Left colon (tissue), 2 donors: ENCODE measurements around the gene LZTFL1. TPM values are rescaled to one million over a fixed set of nuclear protein-coding genes. Genes with fewer than 3 reads are reported as not detected.

Experiments used
- ATAC-seq: fragments of 200-7000 bp; cut with Tn5 transposase; one replicate; pipeline ENCODE4 v1.9.1; 2020; ENCODE audit warnings: mild to moderate bottlenecking, moderate library complexity
- DNase-seq, 2 donors: peaks; one replicate each; pipeline ENCODE4 v3.0.0-alpha.2; 2020
- intact Hi-C, 2 donors: fragments of 100-400 bp; cut with DNase I in 1 of 2; cut with micrococcal nuclease in 1 of 2; formaldehyde crosslinking; loops; one replicate each; pipeline versions ENCODE4 v1.11.2 to v1.14.0; 2022; cut with DNase I, micrococcal nuclease
- total RNA-seq, 2 donors: library from RNA; stranded (reverse); fragmentation: NEBNext Ultra II Directional; extraction: Animal tissue kit (Norgen Biotek cat#: 25700); gene quantifications; one replicate each; pipeline ENCODE4 v1.2.1, GENCODE V29; 2021
- donor health status: DM: no; HTN: no; CAD: no.
- donor health status: DM: yes; HTN: yes; CAD: no.

The LZTFL1 gene
- total RNA-seq, 2 donors from 2014 or later: 9.8 to 11.2 TPM

DNA sequence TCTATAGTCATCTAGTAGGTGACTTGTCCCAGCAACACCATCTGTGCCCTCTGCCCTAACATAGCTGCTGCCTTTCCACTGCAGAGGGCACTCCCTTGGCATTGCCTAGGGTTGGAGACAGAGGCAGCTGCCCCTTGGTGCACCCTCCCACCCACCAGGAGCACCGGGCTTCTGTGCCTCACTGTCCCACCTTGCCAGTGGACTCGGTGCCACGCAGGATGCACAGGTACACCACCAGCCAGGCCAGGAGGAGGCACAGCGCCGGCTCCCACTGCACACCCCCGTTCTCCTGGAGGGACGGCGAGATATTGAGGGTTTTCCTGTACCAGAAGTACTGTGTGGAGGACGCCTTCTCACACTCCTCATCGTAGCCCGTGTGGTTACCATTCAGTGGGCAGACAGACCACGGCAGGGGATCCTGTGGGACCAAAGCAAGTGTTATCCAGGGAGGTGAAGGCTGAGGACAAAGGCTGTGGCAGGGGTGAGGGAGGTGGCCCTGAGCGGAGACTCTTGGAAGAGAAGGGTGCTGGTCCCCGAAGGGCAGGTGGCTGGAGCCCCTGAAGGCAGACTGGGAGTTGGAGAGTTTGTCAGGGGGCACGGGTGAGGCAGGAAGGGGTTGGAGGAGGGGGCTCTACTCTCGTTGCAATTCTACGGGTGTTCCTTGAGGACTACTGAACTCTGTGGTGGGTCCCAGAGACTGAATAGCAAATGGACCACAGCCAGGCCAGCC is 66.2 kb downstream of the LZTFL1 start:
- DNase-seq (no peak), ATAC-seq (no peak)
- intact Hi-C loops: no loop called here

DNA sequence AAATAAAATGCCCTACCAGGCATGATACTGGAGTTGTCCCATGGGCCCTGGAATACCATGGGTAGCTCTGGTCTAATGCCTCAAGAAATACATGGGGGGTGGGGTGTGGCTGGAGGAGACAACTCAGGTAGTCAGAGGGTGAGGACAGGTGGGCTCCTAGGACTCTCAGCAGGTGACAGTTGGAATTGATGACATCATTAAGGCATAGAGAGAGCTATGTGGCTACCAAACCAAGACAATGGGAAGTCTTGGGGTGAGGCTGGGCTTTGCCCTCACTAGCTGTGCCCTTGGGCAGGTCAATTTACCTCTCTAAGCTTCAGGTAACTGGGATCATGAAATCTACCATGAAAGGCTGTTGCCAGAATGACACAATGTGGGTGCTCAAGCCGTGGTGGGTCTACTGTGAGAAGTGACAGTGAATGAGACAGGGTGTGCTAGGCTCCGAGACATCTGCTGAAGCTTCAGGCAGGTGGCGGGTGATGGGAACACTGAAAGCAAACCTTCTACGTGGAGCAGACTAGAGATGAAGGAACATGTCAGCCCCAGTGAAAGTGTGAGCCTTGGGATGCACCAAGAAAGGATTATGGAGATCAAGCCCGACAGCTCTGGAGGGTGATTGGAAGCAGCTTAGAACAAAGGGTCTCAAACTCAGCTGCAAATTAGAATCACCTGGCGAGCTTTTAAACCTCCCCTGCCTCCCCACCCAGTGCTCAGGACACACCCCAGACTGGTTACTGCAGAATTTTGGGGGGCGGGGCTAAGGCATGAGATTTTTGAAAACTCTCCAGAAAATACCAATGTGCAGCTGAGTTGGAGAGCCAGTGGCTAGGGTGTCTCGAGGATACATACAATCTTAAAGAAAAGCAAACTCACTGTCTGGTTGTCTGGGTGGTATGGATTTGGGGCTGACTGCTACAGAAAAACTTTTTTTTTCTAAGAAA is 67.1 kb downstream of the LZTFL1 start:
- DNase-seq (no peak), ATAC-seq (no peak)
- intact Hi-C loops: no loop called here

DNA sequence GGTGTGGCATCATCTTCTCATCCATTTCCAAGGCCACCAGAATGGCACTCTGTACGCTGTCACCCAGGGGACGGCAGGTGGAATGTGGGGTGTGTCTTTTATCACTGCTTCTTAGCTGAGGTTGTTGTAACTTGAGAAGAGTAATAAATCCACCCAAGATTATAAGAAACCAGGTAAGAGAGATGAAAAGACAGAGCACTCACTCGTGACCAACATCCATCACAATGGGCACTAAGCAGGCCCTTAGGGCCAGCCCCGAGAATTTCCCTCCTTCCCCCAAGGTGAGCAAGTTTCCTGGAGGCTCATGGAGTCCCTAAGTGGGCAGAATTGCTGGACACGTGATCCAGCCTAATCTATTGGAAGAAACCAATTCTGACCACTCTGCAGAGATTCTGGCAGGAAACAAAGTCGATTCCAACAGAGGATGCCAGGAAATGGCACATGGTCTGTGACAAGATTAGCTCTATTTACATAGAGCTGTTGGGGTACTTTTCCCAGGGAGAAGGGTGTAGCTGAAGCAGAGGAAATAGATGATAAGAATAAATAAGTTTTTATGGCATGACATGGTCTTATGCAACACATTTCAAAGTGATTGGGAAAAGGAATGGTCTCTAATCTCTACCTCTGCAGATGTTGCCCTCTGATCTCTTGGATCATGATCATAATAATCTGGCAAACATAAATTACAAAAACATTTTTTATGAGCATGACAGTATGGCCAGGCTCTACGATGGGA is 68.0 kb downstream of the LZTFL1 start:
- peak; percentile 33 to 73 for DNase-seq
- intact Hi-C loops: no loop called here
- ATAC-seq: peak; percentile 73

Other genes with a start within 250 kb of the LZTFL1 start
- 10 to 100 TPM; 35.0 to 42.6 TPM for gene LIMD1, start 247.4 kb downstream of the LZTFL1 start, total RNA-seq
- 10 to 100 TPM; 53.1 to 53.9 TPM for gene SACM1L, start 152.7 kb downstream of the LZTFL1 start, total RNA-seq
- 10 to 100 TPM in 1 of 2 donors, 1 to 10 TPM in 1; 2.4 to 11.8 TPM for gene SLC6A20, start 45.6 kb downstream of the LZTFL1 start, total RNA-seq
- gene CCR9, start 44.4 kb upstream of the LZTFL1 start, total RNA-seq: under 1 TPM; 0.12 to 0.34 TPM
- 1 to 10 TPM in 1 of 2 donors, under 1 TPM in 1; 0.67 to 1.1 TPM for gene CXCR6, start 101.3 kb upstream of the LZTFL1 start, total RNA-seq
- 10 to 100 TPM; 23.5 to 32.8 TPM for gene FYCO1, start 153.7 kb upstream of the LZTFL1 start, total RNA-seq
- under 1 TPM in 1 of 2 donors, not detected in 1; 0.64 TPM for gene XCR1, start 185.4 kb upstream of the LZTFL1 start, total RNA-seq